GM10266 (cell line): ENCODE measurements around the gene OR2V2.
"Not testable (repeated sequence)": the region's sequence is repeated elsewhere in the genome, so short reads cannot be mapped to it uniquely, and the experiment has no call there.

Experiments used
- DNase-seq: peaks from one replicate; pipeline ENCODE4 v3.0.0; 2012; ENCODE audit errors: extremely low spot score
- TF ChIP-seq, protein P1 (sequence below): IDR thresholded peaks from 2 replicates; pipeline ENCODE4 v1.5.1; 2012; ENCODE audit warnings: mild to moderate bottlenecking, low read depth; ENCODE audit not compliant: control insufficient read depth, insufficient read depth; ENCODE audit errors: missing control alignments

OR2V2 gene

GRCh38 chr5:181146927-181147636 is at the start of gene OR2V2:
OR2V2 (plus strand) TSS chr5:181147586; CDS start chr5:181154943, 7,357 bp downstream.
- not testable (repeated sequence) for DNase-seq

- not testable (repeated sequence) for DNase-seq
Observed at GRCh38 chr5:181097759-181098491, 49.5 kb upstream of the OR2V2 start.

DNA sequence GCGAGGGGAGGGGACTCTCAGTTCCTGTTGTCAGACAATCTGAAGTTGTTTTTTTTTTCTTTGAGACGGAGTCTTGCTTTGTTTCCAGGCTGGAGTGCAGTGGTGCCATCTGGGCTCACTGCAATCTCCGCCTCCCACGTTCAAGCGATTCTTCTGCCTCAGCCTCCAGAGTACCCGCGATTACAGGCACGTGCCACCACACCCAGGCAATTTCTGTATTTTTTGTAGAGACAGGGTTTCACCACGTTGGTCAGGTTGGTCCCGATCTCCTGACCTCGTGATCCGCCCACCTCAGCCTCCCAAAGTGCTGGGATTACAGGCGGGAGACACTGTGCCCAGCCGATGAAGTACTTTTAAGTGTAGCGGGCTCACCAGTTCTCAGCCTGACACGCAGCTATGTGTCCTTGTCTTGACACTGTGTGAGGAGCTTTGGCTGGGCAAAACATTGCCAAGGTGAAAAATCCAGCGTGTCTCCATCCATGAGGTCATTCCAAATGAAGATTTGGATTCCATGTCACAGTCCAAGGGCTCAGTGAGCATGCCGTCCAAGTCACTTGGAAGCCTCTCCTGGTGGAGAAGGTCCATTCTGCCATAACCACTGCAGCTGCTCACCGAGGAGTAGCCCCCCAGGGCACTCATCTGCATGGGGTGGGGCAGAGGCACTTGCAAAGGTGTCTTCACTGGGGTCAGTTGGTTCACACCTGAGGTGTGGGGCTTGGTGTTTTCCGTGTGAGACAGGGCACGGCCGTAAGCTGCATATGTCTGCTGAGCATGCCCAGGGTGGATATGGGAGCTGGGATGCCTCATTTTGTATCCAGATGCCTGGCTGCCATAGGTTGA is 48.4 kb upstream of the OR2V2 start:
- no peak for DNase-seq
- TF ChIP-seq, protein P1, sequence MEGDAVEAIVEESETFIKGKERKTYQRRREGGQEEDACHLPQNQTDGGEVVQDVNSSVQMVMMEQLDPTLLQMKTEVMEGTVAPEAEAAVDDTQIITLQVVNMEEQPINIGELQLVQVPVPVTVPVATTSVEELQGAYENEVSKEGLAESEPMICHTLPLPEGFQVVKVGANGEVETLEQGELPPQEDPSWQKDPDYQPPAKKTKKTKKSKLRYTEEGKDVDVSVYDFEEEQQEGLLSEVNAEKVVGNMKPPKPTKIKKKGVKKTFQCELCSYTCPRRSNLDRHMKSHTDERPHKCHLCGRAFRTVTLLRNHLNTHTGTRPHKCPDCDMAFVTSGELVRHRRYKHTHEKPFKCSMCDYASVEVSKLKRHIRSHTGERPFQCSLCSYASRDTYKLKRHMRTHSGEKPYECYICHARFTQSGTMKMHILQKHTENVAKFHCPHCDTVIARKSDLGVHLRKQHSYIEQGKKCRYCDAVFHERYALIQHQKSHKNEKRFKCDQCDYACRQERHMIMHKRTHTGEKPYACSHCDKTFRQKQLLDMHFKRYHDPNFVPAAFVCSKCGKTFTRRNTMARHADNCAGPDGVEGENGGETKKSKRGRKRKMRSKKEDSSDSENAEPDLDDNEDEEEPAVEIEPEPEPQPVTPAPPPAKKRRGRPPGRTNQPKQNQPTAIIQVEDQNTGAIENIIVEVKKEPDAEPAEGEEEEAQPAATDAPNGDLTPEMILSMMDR: no peak

- TF ChIP-seq, protein P1: no peak
- DNase-seq: no peak
Observed at GRCh38 chr5:181099602-181100086, 47.7 kb upstream of the OR2V2 start.

DNA sequence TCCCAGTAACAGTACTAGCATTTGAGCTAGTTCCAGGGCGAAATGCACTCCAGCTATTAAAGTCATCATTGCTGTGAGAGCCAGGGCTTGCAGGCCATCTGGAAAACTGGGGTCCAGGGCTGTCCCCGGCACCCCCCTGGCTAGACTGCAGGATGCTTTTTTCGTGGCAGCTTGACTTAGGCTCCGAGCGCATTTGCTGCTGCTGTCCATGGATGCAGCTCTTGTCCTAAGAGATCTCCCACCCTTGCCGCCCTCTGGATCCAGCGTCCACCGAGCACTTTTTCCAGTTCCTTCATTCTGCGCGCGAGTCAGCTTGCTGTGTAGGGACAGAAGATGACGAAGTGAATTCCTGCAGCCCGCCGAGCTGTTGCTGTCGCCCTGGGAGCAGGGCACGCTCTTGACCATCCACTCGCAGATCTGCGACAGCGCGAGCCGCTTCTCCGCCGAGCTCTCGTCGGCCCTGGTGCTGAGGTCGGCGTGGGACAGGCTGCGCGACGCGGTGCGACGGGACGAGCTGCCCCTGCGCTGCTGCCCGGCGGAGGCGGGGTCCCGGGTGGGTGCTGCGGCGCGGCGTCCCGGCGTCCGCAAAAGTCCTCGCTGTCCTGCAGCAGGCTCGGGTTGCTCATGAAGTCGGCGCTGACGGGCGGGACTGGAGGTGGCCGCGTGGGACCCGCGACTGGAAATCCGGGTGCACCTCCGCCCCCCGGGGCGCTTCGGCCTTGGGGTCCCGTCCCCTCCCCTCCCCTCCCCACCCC is 47.1 kb upstream of the OR2V2 start:
- DNase-seq: no peak
- TF ChIP-seq, protein P1: no peak

- not testable (repeated sequence) for DNase-seq
Observed at GRCh38 chr5:181101030-181101641, 46.2 kb upstream of the OR2V2 start.

- DNase-seq: not testable (repeated sequence)
Observed at GRCh38 chr5:181101930-181102674, 45.3 kb upstream of the OR2V2 start.

- not testable (repeated sequence) for DNase-seq
Observed at GRCh38 chr5:181104259-181104568, 43.2 kb upstream of the OR2V2 start.

GRCh38 chr5:181104606-181105390 is 42.6 kb upstream of the OR2V2 start:
- not testable (repeated sequence) for DNase-seq
